Pancreas (tissue), 10 donors: Measurements from ENCODE around the gene OGFR. TPM values are rescaled to one million over a fixed set of nuclear protein-coding genes. Genes with fewer than 3 reads are reported as not detected.
A peak's percentile ranks its signal among the peaks of the same experiment; 100 is the strongest.

ENCODE experiments used
- ATAC-seq, 4 donors: fragments of 200-7000 bp; cut with Tn5 transposase; one replicate each; pipeline versions ENCODE4 v1.8.0 to v1.9.1; 2020; ENCODE audit warnings: mild to moderate bottlenecking in 4 of 4, moderate library complexity in 4 of 4
- DNase-seq, 6 donors: peaks; one replicate each; pipeline ENCODE4 v3.0.0-alpha.2; 2020
- FAIRE-seq: peaks from 2 replicates; lab custom pipeline; 2012; peaks lifted over from hg19 to GRCh38; lab: Jason Lieb, UNC
- H3K27ac ChIP-seq, 4 donors: fragments of 200-600 bp; sonication (generic); 1 replicate in 3 of 4; 2 replicates in 1 of 4; pipeline versions ENCODE4 v1.5.0 to v1.8.0; 2020
- H3K27me3 ChIP-seq, 4 donors: fragments of 200-600 bp; one replicate each; pipeline ENCODE4 v1.8.0; 2021
- H3K36me3 ChIP-seq, 3 donors: fragments of 200-600 bp; sonication (generic) in 1 of 3; one replicate each; pipeline versions ENCODE4 v1.5.0 to v1.8.0; 2020 to 2021
- H3K4me1 ChIP-seq, 3 donors: fragments of 200-600 bp; one replicate each; pipeline ENCODE4 v1.8.0; 2021
- H3K4me3 ChIP-seq, 4 donors: fragments of 200-600 bp; sonication (generic) in 2 of 4; one replicate each; pipeline versions ENCODE4 v1.5.0 to v1.8.0; 2020 to 2021
- H3K9me3 ChIP-seq, 4 donors: fragments of 200-600 bp; one replicate each; pipeline ENCODE4 v1.8.0; 2021
- WGBS, 2 donors: extraction: QIAGEN DNeasy Blood & Tissue Kit; methylation state at CpG; one replicate each; pipeline ENCODE4 v1.1.7; 2013; 5-methylcytosine and 5-hydroxymethylcytosine counted together
- intact Hi-C, 3 donors: fragments of 100-400 bp; cut with DNase I; formaldehyde crosslinking; loops; one replicate each; pipeline versions ENCODE4 v1.11.1 to v1.14.2; 2022
- polyA plus RNA-seq, 2 donors: library from polyadenylated mRNA; stranded (reverse); fragments of 200-250 nt; gene quantifications; one replicate each; pipeline ENCODE4 v1.2.3, GENCODE V29; 2013
- total RNA-seq, 6 donors: library from RNA; stranded (reverse); fragmentation: NEBNext Ultra II Directional in 4 of 6; extraction: Animal tissue kit (Norgen Biotek cat#: 25700) in 4 of 6; gene quantifications; one replicate each; pipeline versions ENCODE4 v1.2.1 to v1.2.4, GENCODE V29; 2021 to 2023
- TF ChIP-seq, protein P1 (sequence below), 4 donors: fragments of 200-600 bp; sonication (generic) in 3 of 4; IDR thresholded peaks; one replicate each; pipeline versions ENCODE4 v1.5.0 to v1.8.0; 2021; ENCODE audit warnings: antibody characterized with exemption in 4 of 4
- donor health status: healthy with polysubstance abuse.
- donor health status: DM: no; HTN: no; CAD: no; lungs with moderate emphysema.
- donor health status: DM: no; HTN: no; CAD: no.
- donor health status: control.
- donor health status: control.
- donor health status: Bipolar disorder and iron deficiency.
- donor health status: DM: yes; HTN: yes; CAD: no.
- donor health status: DM: no; HTN: no; CAD: no.
- donor health status: DM: no; HTN: no; CAD: no.
- donor health status: DM: yes; HTN: yes; CAD: no.

The OGFR gene
- total and polyA plus RNA-seq, 8 donors, result 18.1 to 79.5 (median 23.0) TPM

DNA sequence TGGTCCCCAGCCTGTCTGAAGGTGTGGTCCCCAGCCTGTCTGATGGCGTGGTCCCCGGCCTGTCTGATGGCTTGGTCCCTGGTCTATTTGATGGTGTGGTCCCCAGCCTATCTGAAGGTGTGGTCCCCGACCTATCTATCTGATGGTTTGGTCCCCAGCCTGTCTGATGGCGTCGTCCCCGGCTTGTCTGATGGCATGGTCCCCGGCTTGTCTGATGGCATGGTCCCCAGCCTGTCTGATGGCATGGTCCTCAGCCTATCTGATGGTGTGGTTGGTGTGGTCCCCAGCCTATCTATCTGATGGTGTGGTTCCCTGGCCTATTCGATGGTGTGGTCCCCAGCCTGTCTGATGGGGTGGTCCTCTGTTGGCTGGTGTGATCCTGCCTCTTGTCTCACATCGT lies 26.6 kb upstream of the OGFR start:
- no peak overlapping the region for H3K27ac ChIP-seq
- 77 to 92% methylated on average over 9 of the region's 9 CpGs for WGBS, 2 donors
- FAIRE-seq (no peak), DNase-seq (no peak), ATAC-seq (no peak)
- intact Hi-C loops, result no loop called here
- H3K4me3 ChIP-seq, result no peak overlapping the region
- H3K9me3 ChIP-seq, result no peaks in the 10 kb centered on the region
- no peaks in the 10 kb centered on the region for H3K36me3 ChIP-seq
- H3K27me3 ChIP-seq, result no peaks in the 10 kb centered on the region
- no peaks in the 10 kb centered on the region for H3K4me1 ChIP-seq
- TF ChIP-seq, protein P1, sequence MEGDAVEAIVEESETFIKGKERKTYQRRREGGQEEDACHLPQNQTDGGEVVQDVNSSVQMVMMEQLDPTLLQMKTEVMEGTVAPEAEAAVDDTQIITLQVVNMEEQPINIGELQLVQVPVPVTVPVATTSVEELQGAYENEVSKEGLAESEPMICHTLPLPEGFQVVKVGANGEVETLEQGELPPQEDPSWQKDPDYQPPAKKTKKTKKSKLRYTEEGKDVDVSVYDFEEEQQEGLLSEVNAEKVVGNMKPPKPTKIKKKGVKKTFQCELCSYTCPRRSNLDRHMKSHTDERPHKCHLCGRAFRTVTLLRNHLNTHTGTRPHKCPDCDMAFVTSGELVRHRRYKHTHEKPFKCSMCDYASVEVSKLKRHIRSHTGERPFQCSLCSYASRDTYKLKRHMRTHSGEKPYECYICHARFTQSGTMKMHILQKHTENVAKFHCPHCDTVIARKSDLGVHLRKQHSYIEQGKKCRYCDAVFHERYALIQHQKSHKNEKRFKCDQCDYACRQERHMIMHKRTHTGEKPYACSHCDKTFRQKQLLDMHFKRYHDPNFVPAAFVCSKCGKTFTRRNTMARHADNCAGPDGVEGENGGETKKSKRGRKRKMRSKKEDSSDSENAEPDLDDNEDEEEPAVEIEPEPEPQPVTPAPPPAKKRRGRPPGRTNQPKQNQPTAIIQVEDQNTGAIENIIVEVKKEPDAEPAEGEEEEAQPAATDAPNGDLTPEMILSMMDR (IDR thresholded peaks at IDR 0.05), result no peak

DNA sequence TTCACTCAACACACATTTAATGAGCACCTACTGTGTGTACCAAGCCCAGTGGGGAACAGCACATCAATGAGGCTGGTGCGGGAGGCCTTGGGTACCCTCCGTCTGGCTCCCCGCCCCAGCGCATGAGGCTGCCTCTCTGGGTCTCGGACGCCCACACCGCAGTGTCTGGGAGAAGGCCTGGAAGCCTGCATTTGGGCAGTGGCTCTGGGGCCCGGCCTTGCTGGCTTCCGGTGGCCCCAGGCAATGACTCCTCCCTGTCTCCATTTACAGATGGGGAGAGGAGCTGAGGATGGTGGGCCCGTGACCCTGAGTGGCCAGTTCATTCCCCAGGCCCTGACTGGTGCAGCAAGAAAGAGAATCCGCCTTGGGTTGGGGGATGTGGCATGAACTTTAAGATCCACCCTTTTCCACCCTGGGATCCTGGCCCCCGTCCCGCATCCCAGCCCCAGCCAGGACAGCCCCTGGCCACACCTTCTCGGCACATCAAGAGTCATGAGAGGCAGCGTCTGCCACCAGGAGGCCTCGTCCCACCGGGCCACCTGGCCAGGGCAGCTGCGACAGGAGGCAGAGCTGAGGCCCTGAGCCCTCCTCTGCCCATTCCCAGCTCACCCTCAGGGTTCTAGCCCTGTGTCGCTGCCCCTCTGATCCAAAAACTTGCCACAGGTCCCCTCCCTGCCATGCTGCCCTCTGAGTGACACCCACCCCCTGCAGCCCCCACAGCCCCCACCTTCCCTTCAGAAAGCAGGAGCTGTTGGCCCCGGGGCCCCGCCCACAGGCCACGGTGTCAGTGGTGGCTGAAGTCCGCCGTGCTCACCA lies 25.8 kb upstream of the OGFR start:
- WGBS, 2 donors, result 57 to 64% methylated on average over 23 to 24 of the region's 24 CpGs
- ATAC-seq (no peak), DNase-seq (peak in 1 of 6 donors; percentile 59), FAIRE-seq (no peak)
- no peaks in the 10 kb centered on the region for H3K4me1 ChIP-seq
- H3K27ac ChIP-seq, result no peak overlapping the region
- H3K27me3 ChIP-seq, result no peaks in the 10 kb centered on the region
- H3K9me3 ChIP-seq, result no peaks in the 10 kb centered on the region
- TF ChIP-seq, protein P1 (IDR thresholded peaks at IDR 0.05), result no peak
- no peak overlapping the region for H3K4me3 ChIP-seq
- H3K36me3 ChIP-seq, result no peaks in the 10 kb centered on the region
- intact Hi-C loops, result no loop called here

DNA sequence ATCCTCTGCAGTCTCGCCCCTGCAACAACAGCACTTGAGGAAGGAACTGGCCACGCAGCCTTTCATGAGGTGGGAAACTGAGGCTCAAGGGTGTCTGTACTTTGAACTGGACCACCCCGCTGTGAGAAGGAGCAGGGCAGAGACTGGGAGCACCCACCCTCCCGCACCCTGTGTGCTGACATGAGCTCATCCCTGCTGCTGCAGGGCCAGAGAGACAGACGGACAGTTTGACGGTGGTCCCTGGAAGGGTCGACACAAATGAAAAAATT lies 25.3 kb upstream of the OGFR start:
- Histone ChIP-seq H3K27me3 (no peaks in the 10 kb centered on the region), H3K9me3 (no peaks in the 10 kb centered on the region), H3K4me1 (no peaks in the 10 kb centered on the region), H3K36me3 (no peaks in the 10 kb centered on the region), H3K27ac (no peak overlapping the region), H3K4me3 (no peak overlapping the region)
- TF ChIP-seq, protein P1 (IDR thresholded peaks at IDR 0.05), result no peak
- intact Hi-C loops, result no loop called here
- FAIRE-seq (no peak), ATAC-seq (no peak), DNase-seq (no peak)
- 61 to 82% methylated on average over 7 of the region's 7 CpGs for WGBS, 2 donors

DNA sequence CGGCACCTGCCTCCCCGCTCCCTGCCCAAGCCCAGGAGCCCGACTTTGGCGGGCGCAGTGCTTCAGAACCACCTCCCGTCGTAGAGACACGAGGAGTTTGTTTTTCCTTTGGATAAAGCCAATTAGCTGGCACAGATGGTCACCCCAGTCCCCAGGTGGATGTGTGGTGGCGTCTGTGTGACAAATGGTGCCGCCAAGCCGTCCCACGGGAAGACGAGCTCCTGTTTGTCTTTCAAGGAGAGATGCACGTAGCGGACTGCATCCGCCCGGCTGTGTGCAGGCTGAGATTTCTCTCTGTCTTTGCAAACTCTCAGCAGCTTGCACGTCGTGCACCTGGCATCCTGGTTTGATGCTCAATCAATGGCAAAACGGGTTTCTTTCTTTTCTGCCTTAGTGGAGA lies 24.4 kb upstream of the OGFR start:
- WGBS, 2 donors, result 36 to 51% methylated on average over 20 of the region's 20 CpGs
- DNase-seq, result no peak
- Histone ChIP-seq H3K27me3 (no peaks in the 10 kb centered on the region), H3K9me3 (no peaks in the 10 kb centered on the region), H3K4me1 (no peaks in the 10 kb centered on the region), H3K27ac (no peak overlapping the region), H3K4me3 (no peak overlapping the region), H3K36me3 (no peaks in the 10 kb centered on the region)
- TF ChIP-seq, protein P1 (IDR thresholded peaks at IDR 0.05), result no peak
- intact Hi-C loops, result loop anchor here in 2 of 3 donors (5.0 to 10.0 kb wide), 3 partner anchors 95 to 275 kb away; no protein-coding TSS in a partner anchor
- FAIRE-seq, result no peak
- ATAC-seq, result no peak

DNA sequence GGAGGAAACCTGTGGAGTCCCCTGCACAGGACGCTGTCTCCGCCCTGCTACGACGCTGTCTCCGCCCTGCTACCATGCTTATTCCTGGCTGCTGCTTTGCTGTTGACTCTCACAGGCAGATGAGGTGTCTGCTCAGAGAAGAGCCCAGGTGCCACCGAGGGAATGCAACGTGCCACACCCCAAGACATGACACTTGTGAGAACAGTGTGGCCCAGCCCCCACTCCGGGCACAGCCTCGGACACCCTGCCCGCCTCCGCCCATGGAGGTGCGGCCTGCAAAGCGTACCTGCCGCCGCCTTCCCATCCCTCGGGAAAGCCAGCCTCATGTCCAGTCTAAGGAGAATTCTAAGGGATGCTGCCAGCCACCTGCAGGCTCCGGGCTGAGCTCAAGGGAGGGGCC lies 23.9 kb upstream of the OGFR start:
- TF ChIP-seq, protein P1 (IDR thresholded peaks at IDR 0.05), result no peak
- no peaks in the 10 kb centered on the region for H3K9me3 ChIP-seq
- no peaks in the 10 kb centered on the region for H3K36me3 ChIP-seq
- no peak overlapping the region for H3K4me3 ChIP-seq
- H3K27ac ChIP-seq, result no peak overlapping the region
- FAIRE-seq, result no peak
- no peaks in the 10 kb centered on the region for H3K4me1 ChIP-seq
- ATAC-seq, result no peak
- intact Hi-C loops, result loop anchor here in 2 of 3 donors (5.0 to 10.0 kb wide), 3 partner anchors 96 to 276 kb away; no protein-coding TSS in a partner anchor
- no peak for DNase-seq
- WGBS, 2 donors, result 66 to 78% methylated on average over 17 of the region's 17 CpGs
- no peaks in the 10 kb centered on the region for H3K27me3 ChIP-seq
